HEK293T (cell line): ENCODE data around the gene CCDC142.

ENCODE experiments used
- CTCF ChIA-PET: fragments of 350-600 bp; formaldehyde crosslinking; extraction: SDS; loops from one replicate; lab custom pipeline; 2021; ENCODE audit warnings: antibody characterized with exemption, inconsistent platforms; lab: Yijun Ruan, JAX
- POLR2A ChIA-PET: fragments of 350-600 bp; formaldehyde crosslinking; extraction: SDS; loops from one replicate; lab custom pipeline; 2020; ENCODE audit warnings: antibody characterized with exemption, inconsistent platforms; lab: Yijun Ruan, JAX
- DNase-seq: peaks from one replicate; pipeline ENCODE4 v3.0.0; 2012; ENCODE audit warnings: mixed read lengths; ENCODE audit errors: extremely low spot score
- ARNT ChIP-seq: fragments of 450-650 bp; IDR thresholded peaks from 2 replicates; pipeline ENCODE4 v1.6.1; 2017; ENCODE audit warnings: mild to moderate bottlenecking
- BHLHE40 ChIP-seq: fragments of 450-650 bp; IDR thresholded peaks from 2 replicates; pipeline ENCODE4 v1.6.1; 2016; ENCODE audit warnings: mild to moderate bottlenecking, moderate library complexity, borderline replicate concordance
- CTBP1 ChIP-seq: fragments of 450-650 bp; IDR thresholded peaks from 2 replicates; pipeline ENCODE4 v1.6.1; 2016; ENCODE audit warnings: borderline replicate concordance
- ELF4 ChIP-seq: fragments of 450-650 bp; IDR thresholded peaks from 2 replicates; pipeline ENCODE4 v1.6.1; 2017; ENCODE audit warnings: antibody characterized with exemption
- FOXA1 ChIP-seq: fragments of 450-650 bp; IDR thresholded peaks from 2 replicates; pipeline ENCODE4 v1.6.1; 2016; ENCODE audit warnings: mild to moderate bottlenecking
- FOXK2 ChIP-seq: fragments of 450-650 bp; IDR thresholded peaks from 2 replicates; pipeline ENCODE4 v1.6.1; 2016; ENCODE audit warnings: mild to moderate bottlenecking
- FOXM1 ChIP-seq: fragments of 450-650 bp; IDR thresholded peaks from 2 replicates; pipeline ENCODE4 v1.6.1; 2017; ENCODE audit warnings: mild to moderate bottlenecking, borderline replicate concordance
- HDGF ChIP-seq: fragments of 450-650 bp; IDR thresholded peaks from 2 replicates; pipeline ENCODE4 v1.6.1; 2017; ENCODE audit warnings: antibody characterized with exemption, borderline replicate concordance
- L3MBTL2 ChIP-seq: fragments of 450-650 bp; conservative IDR thresholded peaks from 2 replicates; pipeline ENCODE4 v1.6.1; 2016; ENCODE audit warnings: mild to moderate bottlenecking
- LEF1 ChIP-seq: fragments of 450-650 bp; IDR thresholded peaks from 2 replicates; pipeline ENCODE4 v1.6.1; 2017; ENCODE audit warnings: mild to moderate bottlenecking, borderline replicate concordance
- NFRKB ChIP-seq: fragments of 450-650 bp; IDR thresholded peaks from 2 replicates; pipeline ENCODE4 v1.6.1; 2016; ENCODE audit warnings: mild to moderate bottlenecking, moderate library complexity
- SP1 ChIP-seq: fragments of 450-650 bp; IDR thresholded peaks from 2 replicates; pipeline ENCODE4 v1.6.1; 2017
- SUZ12 ChIP-seq: fragments of 450-650 bp; IDR thresholded peaks from 2 replicates; pipeline ENCODE4 v1.6.1; 2016; ENCODE audit warnings: mild to moderate bottlenecking
- TARDBP ChIP-seq: fragments of 450-650 bp; IDR thresholded peaks from 2 replicates; pipeline ENCODE4 v1.6.1; 2016
- ZNF384 ChIP-seq: fragments of 450-650 bp; IDR thresholded peaks from 2 replicates; pipeline ENCODE4 v1.6.1; 2016
- TF ChIP-seq, protein P1 (sequence below): fragments of 450-650 bp; IDR thresholded peaks from 2 replicates; pipeline ENCODE4 v1.6.1; 2016

Gene CCDC142

DNA sequence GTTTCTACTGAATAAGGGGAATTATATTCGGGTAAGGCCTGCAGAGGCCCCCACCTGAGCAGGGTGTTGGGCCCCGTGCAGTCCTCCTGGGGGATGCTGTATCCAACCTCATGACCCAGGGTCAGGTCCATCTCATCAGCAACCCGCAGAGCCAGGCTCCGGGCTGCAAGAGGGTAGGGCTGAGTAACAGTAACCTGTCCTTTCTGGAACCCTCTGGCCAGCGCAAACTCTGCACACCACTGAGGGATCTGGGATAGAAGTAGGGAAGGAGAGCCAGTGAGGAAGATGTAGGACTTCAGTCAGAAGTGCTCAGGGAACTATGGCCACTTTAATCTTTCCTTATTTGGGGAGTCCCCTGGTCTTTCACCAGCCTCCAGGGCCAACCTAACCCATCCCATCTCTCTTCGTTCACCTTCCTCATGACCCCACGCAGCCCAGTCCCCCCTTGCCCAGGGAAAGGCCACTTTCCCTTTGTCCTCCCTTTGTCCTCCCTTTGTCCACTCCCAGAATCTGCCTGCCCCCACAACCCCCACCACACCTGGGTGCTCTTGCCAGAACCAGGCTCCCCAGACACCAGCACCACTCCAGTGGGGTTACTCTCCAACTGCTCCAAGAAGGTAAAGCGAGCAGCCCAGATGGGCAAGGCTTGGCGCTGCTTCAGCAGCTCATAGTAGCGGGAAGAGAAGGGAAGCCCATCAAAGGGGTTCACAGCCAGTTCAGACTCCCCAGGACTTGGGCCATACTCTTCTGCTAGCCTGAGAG is 42.3 kb upstream of the CCDC142 start:
- POLR2A ChIA-PET = interaction anchor here (8.4 kb wide), 1 partner anchor 17 kb away, joined by 70 read pairs; the partner anchor contains the start of gene PCGF1

DNA sequence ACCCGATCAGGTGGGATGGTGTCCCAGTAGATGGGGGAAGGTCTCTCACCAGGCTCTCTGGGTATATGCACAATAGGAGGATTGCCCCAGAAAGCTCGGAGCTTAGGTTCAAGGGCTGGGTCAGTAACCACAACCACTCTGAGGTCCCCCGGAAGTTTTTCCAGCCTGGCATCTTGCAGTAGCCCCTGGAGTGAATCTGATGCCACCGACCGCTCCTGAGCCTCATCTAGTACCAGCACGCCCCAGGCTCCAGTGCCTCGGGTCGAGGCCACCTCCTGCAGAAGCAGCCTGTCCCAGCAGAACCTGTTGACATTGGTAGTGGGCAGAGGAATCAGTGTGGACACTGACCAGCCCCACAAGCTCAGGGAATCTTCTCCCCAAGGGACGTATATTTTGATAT is 41.2 kb upstream of the CCDC142 start:
- TF ChIP-seq BHLHE40 (no peak), LEF1 (no peak), FOXK2 (no peak), CTBP1 (no peak)
- DNase-seq = no peak
- ChIA-PET CTCF (no interaction called here), POLR2A (no interaction called here)

More for the DNA sequence above, 42.3 kb upstream of the CCDC142 start:
- DNase-seq = no peak
- CTCF ChIA-PET = no interaction called here
- TF ChIP-seq FOXK2 = no peak
- TF ChIP-seq ELF4 = no peak
- no peak for TF ChIP-seq SUZ12
- no peak for TF ChIP-seq L3MBTL2
- no peak for TF ChIP-seq BHLHE40
- TF ChIP-seq FOXM1 = no peak
- TF ChIP-seq, protein P1, sequence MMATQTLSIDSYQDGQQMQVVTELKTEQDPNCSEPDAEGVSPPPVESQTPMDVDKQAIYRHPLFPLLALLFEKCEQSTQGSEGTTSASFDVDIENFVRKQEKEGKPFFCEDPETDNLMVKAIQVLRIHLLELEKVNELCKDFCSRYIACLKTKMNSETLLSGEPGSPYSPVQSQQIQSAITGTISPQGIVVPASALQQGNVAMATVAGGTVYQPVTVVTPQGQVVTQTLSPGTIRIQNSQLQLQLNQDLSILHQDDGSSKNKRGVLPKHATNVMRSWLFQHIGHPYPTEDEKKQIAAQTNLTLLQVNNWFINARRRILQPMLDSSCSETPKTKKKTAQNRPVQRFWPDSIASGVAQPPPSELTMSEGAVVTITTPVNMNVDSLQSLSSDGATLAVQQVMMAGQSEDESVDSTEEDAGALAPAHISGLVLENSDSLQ = no peak
- TF ChIP-seq CTBP1 = no peak
- TF ChIP-seq TARDBP = no peak
- no peak for TF ChIP-seq ARNT
- TF ChIP-seq FOXA1 = no peak
- TF ChIP-seq LEF1 = no peak

DNA sequence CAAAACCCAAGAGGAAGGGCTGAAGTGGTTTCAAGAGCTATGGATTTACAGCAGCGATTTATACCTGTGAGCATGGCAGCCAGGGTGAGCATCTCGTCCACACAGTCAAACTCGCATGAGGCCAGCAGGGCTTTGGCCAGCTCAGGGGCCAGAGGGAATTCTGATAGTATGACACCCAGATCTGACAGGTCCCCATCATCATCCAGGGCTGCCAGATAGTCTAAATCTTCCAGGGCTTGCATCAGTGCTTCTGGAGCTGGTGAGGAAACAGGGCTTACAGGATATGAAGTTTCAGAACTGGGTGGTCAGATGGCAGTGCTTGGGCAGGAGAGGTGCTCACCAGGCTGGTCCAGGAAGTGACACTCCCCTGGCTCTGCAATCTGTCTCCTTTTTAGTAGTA is 39.7 kb upstream of the CCDC142 start:
- no peak for DNase-seq
- TF ChIP-seq CTBP1 (no peak), FOXK2 (no peak), FOXA1 (no peak), HDGF (no peak)
- ChIA-PET CTCF (interaction anchor here (1.3 kb wide), 1 partner anchor 66 kb away, joined by 5 read pairs; no protein-coding TSS in a partner anchor), POLR2A (interaction anchor here (1.2 to 1.3 kb wide), 2 partner anchors 14 to 29 kb away, joined by 4 to 5 read pairs; partner anchors contain the start of gene PCGF1)

DNA sequence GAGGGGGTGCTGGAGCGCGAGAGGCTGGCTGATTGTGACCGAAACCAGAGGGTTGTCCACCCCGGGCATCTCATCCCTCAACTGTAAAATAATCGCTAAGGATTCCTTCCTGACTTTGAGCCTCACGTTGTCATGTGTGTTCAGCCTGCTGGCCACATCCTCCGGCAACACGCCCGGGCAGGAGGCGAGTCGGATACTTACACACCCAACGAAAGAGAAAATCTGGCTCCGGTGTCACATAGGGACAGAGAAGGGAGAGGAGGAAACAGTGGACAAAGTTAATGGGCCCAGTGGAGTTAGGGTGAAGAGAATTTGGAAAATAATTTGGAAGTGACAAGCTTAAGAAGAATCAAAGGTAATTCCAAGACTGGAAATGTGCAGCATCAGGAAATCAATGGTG is 33.9 kb upstream of the CCDC142 start:
- ChIA-PET CTCF (interaction anchor here (0.5 kb wide), 1 partner anchor 128 kb away, joined by 7 read pairs; no protein-coding TSS in a partner anchor), POLR2A (interaction anchor here (0.7 kb wide), 1 partner anchor 10 kb away, joined by 3 read pairs; the partner anchor contains the start of gene PCGF1)
- TF ChIP-seq FOXK2 = no peak
- TF ChIP-seq ELF4 = no peak
- no peak for TF ChIP-seq SP1
- no peak for TF ChIP-seq ARNT
- TF ChIP-seq, protein P1 = no peak
- TF ChIP-seq CTBP1 = no peak
- TF ChIP-seq BHLHE40 = no peak
- TF ChIP-seq SUZ12 = no peak
- TF ChIP-seq NFRKB = no peak
- TF ChIP-seq L3MBTL2 = no peak
- TF ChIP-seq TARDBP = no peak
- no peak for TF ChIP-seq LEF1
- no peak for TF ChIP-seq FOXM1
- no peak for TF ChIP-seq HDGF
- no peak for TF ChIP-seq ZNF384
- no peak for DNase-seq

DNA sequence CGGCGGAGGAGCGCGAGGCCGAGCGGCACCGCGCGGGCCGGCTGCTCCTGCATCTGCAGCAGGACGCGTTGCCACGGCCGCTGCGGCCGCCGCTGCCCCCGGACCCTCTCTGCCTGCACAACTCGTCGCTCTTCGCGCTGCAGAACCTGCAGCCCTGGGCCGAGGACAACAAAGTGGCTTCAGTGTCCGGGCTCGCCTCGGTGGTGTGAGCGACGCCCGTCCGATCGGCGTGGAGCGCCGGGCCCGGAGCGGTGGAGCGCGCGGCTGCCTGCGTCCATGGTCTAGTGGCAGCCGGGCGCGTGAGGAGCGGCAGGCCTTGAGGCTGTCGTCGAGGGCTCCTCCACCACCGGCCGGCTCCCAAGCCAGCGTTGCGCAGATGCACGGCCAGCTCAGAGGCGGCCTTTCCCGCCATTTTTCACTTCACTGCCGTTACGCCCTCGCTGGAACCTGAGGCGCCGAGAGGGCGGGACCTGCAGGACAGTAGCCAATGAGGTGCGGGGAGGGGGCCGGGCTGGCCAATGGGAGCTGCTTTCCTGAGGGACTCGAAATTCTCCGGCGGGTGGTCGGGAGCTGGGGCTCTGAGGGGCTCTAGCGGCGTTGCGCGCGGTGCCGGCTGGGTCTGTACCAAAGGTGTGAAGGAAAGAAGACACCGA is 33.3 kb upstream of the CCDC142 start:
- no peak for DNase-seq
- TF ChIP-seq SUZ12 (no peak), TARDBP (no peak), HDGF (no peak), L3MBTL2 (no peak), CTBP1 (no peak), ARNT (no peak), SP1 (no peak), BHLHE40 (no peak), FOXA1 (no peak), ZNF384 (no peak), FOXM1 (no peak), NFRKB (no peak), ELF4 (no peak), FOXK2 (no peak), LEF1 (no peak)
- ChIA-PET POLR2A (interaction anchor here (0.7 kb wide), 1 partner anchor 9 kb away, joined by 3 read pairs; the partner anchor contains the start of gene PCGF1), CTCF (no interaction called here)

DNA sequence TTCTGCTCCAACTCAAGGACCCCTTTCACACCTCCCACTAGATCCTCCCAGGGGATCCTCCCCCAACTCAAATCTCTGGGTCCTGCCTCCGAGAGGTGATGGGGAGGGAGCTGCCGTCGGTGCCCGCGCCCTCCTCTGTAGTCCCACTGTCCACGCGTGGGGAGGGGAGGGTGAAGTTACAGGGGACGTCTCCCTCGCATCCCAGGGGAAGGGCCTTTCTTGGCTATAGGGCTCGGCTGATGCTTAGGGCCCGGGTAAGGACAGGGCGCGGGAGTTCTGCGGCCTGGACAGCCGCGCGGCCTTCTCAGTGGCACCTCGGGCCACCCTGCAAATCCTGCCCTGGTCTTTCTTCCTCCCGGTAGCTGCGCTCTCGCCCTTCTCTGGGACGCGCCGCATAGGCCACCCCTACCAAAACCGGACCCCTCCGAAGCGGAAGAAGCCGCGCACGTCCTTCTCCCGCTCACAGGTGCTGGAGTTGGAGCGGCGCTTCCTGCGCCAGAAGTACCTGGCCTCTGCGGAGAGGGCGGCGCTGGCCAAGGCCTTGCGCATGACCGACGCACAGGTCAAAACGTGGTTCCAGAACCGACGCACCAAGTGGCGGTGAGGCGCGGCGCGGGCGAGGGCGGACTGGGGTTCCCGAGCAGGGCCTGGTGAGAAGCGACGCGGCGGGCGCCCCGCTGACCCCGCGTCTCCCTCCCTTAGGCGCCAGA is 32.6 kb upstream of the CCDC142 start:
- CTCF ChIA-PET = no interaction called here
- no peak for DNase-seq
- POLR2A ChIA-PET = no interaction called here
- TF ChIP-seq NFRKB (no peak), LEF1 (no peak), ZNF384 (no peak), TARDBP (no peak), HDGF (no peak)
- TF ChIP-seq, protein P1 = no peak
